PFSK-1 (cell line): Measurements from ENCODE around the gene KIAA0586.

Experiments used
- FOXP2 ChIP-seq: optimal IDR thresholded peaks from 2 replicates; pipeline ENCODE3; 2011; ENCODE audit warnings: borderline replicate concordance, control low read depth, inconsistent platforms; ENCODE audit not compliant: insufficient read depth; ENCODE audit errors: extremely low read length, extremely low read depth
- POLR2AphosphoS5 ChIP-seq: IDR thresholded peaks from 2 replicates; pipeline ENCODE4 v1.6.1; 2012; ENCODE audit warnings: low read depth, mild to moderate bottlenecking, control low read depth, low read length, moderate library complexity
- SIN3A ChIP-seq: IDR thresholded peaks from 2 replicates; pipeline ENCODE4 v1.6.1; 2012; ENCODE audit warnings: mild to moderate bottlenecking, low read length, moderate library complexity, borderline replicate concordance; ENCODE audit not compliant: insufficient read depth
- TAF1 ChIP-seq: IDR thresholded peaks from 2 replicates; pipeline ENCODE4 v1.6.1; 2012; ENCODE audit warnings: low read length, control low read depth, borderline replicate concordance; ENCODE audit not compliant: insufficient read depth
- TF ChIP-seq, protein P1 (sequence below), 2 experiments: IDR thresholded peaks; 2 replicates each; pipeline versions ENCODE4 v1.6.1 to v1.8.0; 2011 to 2012; ENCODE audit warnings: low read depth in 2 of 2, low read length in 2 of 2, control low read depth in 1 of 2, inconsistent platforms in 1 of 2, mild to moderate bottlenecking in 1 of 2, moderate library complexity in 1 of 2; ENCODE audit not compliant: insufficient read depth in 1 of 2

DNA sequence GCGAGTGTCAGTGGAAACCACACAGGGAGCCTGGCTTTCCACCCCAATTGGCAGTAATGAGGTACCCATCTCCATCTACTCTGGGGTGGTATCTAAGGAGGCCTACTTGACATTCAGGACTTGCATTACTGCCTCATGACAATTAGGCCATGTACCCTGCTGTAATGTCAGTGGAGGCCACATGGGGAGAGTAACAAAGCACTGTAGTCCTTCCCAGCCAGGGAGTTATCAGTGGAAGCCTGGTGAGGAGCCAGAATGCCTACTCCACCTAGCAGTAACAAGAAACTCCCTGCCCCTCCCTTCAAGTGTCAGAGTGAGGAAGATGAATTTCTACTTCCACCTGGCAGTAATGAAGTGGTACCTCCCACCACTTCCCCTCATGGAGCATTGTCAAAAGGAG, 12.7 kb upstream of the KIAA0586 start:
- TF ChIP-seq, protein P1, sequence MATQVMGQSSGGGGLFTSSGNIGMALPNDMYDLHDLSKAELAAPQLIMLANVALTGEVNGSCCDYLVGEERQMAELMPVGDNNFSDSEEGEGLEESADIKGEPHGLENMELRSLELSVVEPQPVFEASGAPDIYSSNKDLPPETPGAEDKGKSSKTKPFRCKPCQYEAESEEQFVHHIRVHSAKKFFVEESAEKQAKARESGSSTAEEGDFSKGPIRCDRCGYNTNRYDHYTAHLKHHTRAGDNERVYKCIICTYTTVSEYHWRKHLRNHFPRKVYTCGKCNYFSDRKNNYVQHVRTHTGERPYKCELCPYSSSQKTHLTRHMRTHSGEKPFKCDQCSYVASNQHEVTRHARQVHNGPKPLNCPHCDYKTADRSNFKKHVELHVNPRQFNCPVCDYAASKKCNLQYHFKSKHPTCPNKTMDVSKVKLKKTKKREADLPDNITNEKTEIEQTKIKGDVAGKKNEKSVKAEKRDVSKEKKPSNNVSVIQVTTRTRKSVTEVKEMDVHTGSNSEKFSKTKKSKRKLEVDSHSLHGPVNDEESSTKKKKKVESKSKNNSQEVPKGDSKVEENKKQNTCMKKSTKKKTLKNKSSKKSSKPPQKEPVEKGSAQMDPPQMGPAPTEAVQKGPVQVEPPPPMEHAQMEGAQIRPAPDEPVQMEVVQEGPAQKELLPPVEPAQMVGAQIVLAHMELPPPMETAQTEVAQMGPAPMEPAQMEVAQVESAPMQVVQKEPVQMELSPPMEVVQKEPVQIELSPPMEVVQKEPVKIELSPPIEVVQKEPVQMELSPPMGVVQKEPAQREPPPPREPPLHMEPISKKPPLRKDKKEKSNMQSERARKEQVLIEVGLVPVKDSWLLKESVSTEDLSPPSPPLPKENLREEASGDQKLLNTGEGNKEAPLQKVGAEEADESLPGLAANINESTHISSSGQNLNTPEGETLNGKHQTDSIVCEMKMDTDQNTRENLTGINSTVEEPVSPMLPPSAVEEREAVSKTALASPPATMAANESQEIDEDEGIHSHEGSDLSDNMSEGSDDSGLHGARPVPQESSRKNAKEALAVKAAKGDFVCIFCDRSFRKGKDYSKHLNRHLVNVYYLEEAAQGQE (IDR thresholded peaks at IDR 0.05; ENCODE audit: insufficient read depth in 1 of 2, low read depth in 2 of 2, low read length in 2 of 2): no peak
- no peak for TF ChIP-seq SIN3A
- no peak for TF ChIP-seq TAF1
- no peak for TF ChIP-seq POLR2AphosphoS5
- TF ChIP-seq FOXP2: no peak
